ENCODE data around the gene FLAD1.

FLAD1 gene

GRCh38 chr1:154982897-154983648, at the start of gene FLAD1:
TSS of gene FLAD1 (plus strand) at chr1:154983344. CDS start at chr1:154983695, 351 bp downstream.
- DNase-seq, result peak; percentile 99

- no peak for DNase-seq
Measured at GRCh38 chr1:154934358-154934948, 48.7 kb upstream of the FLAD1 start.

GRCh38 chr1:154935749-154936554, 47.2 kb upstream of the FLAD1 start:
- DNase-seq, result no peak

- peak; percentile 94 for DNase-seq
Measured at GRCh38 chr1:154936555-154937084, 46.5 kb upstream of the FLAD1 start, which contains the start of gene PMVK. TSS of gene PMVK (minus strand) at chr1:154936719. CDS start at chr1:154936685, 34 bp downstream.

- peak; percentile 95 for DNase-seq
Measured at GRCh38 chr1:154937085-154937987, 45.8 kb upstream of the FLAD1 start.

- DNase-seq, result no peak
Measured at GRCh38 chr1:154937988-154938386, 45.2 kb upstream of the FLAD1 start.

GRCh38 chr1:154938604-154939399, 44.3 kb upstream of the FLAD1 start:
- DNase-seq, result no peak

- DNase-seq, result no peak
Measured at GRCh38 chr1:154940213-154940560, 43.0 kb upstream of the FLAD1 start.

GRCh38 chr1:154940651-154941194, 42.4 kb upstream of the FLAD1 start:
- DNase-seq, result no peak

GRCh38 chr1:154941333-154942013, 41.7 kb upstream of the FLAD1 start:
- DNase-seq, result no peak

- peak; percentile 22 for DNase-seq
Measured at GRCh38 chr1:154943649-154944400, 39.3 kb upstream of the FLAD1 start.

GRCh38 chr1:154944401-154945159, 38.6 kb upstream of the FLAD1 start:
- no peak for DNase-seq

- no peak for DNase-seq
Measured at GRCh38 chr1:154945160-154945961, 37.8 kb upstream of the FLAD1 start.

- DNase-seq, result no peak
Measured at GRCh38 chr1:154945962-154946850, 36.9 kb upstream of the FLAD1 start.

GRCh38 chr1:154948079-154948478, 35.1 kb upstream of the FLAD1 start:
- no peak for DNase-seq

- DNase-seq, result no peak
Measured at GRCh38 chr1:154951901-154952657, 31.1 kb upstream of the FLAD1 start.

Measured in HCEC 1CT (cell line).